Loucy (cell line): ENCODE measurements around the gene ABCB9.

Source experiments
- CTCF ChIP-seq: fragments of 200-600 bp; sonication (generic); conservative IDR thresholded peaks from 2 replicates; pipeline ENCODE4 v1.5.1; 2014; ENCODE audit warnings: mild to moderate bottlenecking, antibody characterized with exemption, low read length
- EZH2phosphoT487 ChIP-seq: fragments of 200-600 bp; IDR thresholded peaks from 2 replicates; pipeline ENCODE4 v1.6.1; 2018; ENCODE audit warnings: antibody characterized with exemption, mild to moderate bottlenecking, moderate library complexity, borderline replicate concordance

DNA sequence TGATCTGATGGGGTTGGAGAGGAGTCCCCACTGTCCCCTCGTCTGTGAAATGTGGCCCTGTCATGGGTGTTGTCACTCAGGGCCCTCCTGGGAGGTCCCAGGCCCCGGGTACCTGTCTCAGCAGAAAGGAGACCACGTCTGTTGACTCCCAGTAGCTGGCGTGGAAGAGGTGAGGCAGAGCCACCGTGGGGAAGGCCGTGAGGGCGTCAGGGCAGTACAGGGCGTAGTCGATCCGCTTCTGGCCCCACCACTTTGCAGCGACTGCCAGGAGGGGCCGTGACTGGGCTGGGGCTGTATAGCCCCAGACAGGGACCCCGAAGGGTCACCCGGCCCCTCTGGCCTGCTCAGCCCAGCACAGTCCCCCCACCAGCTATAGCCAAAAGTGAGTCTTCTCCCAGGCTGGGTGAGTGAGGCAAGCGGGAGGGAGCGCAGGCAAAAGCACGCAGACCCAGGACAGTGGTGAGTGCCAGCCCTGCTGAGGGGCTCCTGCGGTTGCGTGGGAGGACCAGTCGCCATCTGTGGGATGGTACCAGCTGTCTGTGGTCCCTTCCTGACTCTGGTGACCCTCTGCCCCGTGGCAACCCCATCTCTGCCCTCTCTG lies 22.4 kb upstream of the ABCB9 start:
- no peak for TF ChIP-seq CTCF
- no peak for TF ChIP-seq EZH2phosphoT487
